Measurements from ENCODE around the gene RAB11FIP4.

- TF ChIP-seq CTCF (IDR thresholded peaks at IDR 0.05) (no peak), POLR2A (IDR thresholded peaks at IDR 0.05) (no peak)
These were observed 157.2 kb downstream of the RAB11FIP4 start for GRCh38 chr17:31548709-31549108.
